T-helper 1 cell treated with Interleukin-12 subunit alpha and Interleukin-12 subunit beta and Interleukin-4 antibody, amounts not matched to agents 30 μg/mL and 1 μg/mL, for 36 hours (primary cell): ENCODE measurements around the gene EDN1.
"Not testable (repeated sequence)": the region's sequence is repeated elsewhere in the genome, so short reads cannot be mapped to it uniquely, and the experiment has no call there.

Experiments used
- H3K27ac Mint-ChIP-seq: one replicate; pipeline ENCODE4 v1.8.0; 2021; ENCODE audit warnings: mild to moderate bottlenecking, mixed read lengths
- H3K27me3 Mint-ChIP-seq: one replicate; pipeline ENCODE4 v1.8.0; 2021; ENCODE audit warnings: low read depth, mixed read lengths
- H3K36me3 Mint-ChIP-seq: one replicate; pipeline ENCODE4 v1.8.0; 2021; ENCODE audit warnings: low read depth, mixed read lengths
- H3K4me1 Mint-ChIP-seq: one replicate; pipeline ENCODE4 v1.8.0; 2021; ENCODE audit warnings: low read depth, mixed read lengths
- H3K4me3 Mint-ChIP-seq: one replicate; pipeline ENCODE4 v1.8.0; 2021; ENCODE audit warnings: mild to moderate bottlenecking, moderate library complexity, mixed read lengths
- H3K9me3 Mint-ChIP-seq: one replicate; pipeline ENCODE4 v1.8.0; 2021; ENCODE audit warnings: mixed read lengths

Gene EDN1

DNA sequence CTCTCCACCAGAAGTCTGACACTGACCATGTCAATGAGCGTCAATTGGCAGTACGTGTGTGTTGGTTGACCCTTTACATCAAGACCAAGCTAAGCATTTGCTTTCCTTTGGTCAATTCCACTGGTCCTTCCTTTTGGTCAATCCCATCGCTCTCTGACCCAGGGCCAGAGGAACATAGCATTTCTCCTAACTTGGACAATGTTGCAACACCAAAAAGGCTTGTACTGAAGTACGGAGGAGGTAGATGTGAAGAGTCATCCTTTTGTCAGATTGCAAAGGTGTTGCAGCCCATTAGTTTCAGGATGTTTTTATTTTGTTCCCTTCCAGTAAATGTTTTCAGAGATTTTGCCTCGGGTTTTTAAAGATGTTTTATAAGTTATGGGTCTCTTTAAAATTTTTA, 24.6 kb downstream of the EDN1 start:
- no peak overlapping the region for H3K4me3 Mint-ChIP-seq
- no peak overlapping the region for H3K27ac Mint-ChIP-seq
- H3K9me3 Mint-ChIP-seq: peaks cover 3% of the 10 kb centered on the region
- H3K4me1 Mint-ChIP-seq: no peaks in the 10 kb centered on the region
- no peaks in the 10 kb centered on the region for H3K27me3 Mint-ChIP-seq
- no peaks in the 10 kb centered on the region for H3K36me3 Mint-ChIP-seq

DNA sequence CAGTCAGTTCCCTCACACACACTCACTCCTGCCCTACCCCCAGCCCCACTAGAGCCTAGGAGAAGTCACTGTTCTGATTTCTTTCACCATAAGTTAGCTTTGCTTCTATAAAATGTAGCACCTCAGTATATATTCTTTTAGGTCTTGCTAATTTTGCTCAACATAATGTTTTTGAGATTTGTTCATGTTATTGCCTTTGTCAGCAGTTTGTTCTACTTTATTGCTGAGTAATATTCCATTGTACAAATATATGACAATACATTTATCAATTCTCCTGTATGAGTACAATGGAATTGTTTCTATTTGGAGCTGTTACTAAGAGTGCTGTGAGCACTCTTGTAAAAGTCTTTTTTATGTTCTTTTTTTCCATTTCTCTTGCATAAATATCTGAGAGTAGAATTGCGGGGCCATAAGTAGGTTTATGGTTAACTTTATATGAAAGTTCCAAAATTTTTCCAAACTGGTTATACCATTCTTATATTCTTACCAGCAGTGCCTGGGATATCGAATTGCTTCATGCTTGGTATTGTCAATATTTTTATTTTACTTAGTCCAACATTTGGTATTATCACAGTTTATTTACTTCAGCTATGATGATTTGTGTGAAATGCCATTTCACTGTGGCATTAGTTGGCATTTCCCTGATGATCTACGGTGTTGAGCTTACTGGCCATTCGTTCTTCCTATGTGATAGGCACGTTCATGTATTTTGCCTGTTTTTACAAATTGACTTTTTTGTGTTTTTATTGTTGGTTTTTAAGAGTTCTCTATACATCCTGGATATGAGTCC, 25.3 kb downstream of the EDN1 start:
- Mint-ChIP-seq H3K9me3 (peaks cover 3% of the 10 kb centered on the region), H3K4me1 (no peaks in the 10 kb centered on the region), H3K27ac (no peak overlapping the region), H3K36me3 (no peaks in the 10 kb centered on the region), H3K27me3 (no peaks in the 10 kb centered on the region), H3K4me3 (no peak overlapping the region)

DNA sequence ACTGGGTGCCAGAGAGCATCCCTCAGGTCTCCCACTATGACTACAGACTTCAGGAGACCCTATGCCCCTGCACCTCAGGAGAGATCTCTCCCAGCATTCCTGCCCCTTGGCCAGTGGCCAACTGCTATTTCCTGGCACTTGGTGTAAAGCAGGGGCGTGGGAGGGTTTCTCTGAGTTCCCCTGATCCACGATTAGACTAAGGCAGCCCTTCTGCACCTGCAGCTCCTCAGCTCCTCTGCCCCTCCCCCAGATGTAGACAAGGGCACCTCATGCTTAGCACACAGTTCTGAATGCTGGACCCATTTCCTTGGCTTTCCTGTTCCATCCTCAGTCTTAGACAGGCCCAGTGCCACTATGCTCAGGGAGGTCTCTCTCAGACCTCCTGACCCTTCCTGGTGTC, 28.6 kb downstream of the EDN1 start:
- H3K4me3 Mint-ChIP-seq: no peak overlapping the region
- no peak overlapping the region for H3K27ac Mint-ChIP-seq
- H3K36me3 Mint-ChIP-seq: no peaks in the 10 kb centered on the region
- H3K27me3 Mint-ChIP-seq: no peaks in the 10 kb centered on the region
- H3K9me3 Mint-ChIP-seq: peaks cover 3% of the 10 kb centered on the region
- no peaks in the 10 kb centered on the region for H3K4me1 Mint-ChIP-seq

DNA sequence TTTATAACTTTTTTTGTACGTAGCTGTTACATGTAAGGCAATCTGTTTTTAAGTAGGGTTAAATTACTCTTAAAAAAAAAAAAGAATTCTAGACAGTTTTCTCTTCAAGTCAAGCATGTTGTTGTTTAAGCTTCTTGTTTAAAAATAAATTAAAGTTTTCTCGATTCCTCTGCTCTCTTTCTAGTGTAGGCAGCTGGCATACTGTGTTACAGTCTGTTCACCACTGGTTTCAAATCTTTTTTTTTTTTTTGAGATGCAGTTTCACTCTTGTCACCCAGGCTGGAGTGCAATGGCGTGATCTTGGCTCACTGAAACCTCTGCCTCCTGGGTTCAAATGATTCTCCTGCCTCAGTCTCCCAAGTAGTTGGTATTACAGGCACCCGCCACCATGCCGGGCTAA, 29.9 kb downstream of the EDN1 start:
- H3K4me1 Mint-ChIP-seq, H3K27me3 Mint-ChIP-seq, H3K36me3 Mint-ChIP-seq: not testable (repeated sequence)

DNA sequence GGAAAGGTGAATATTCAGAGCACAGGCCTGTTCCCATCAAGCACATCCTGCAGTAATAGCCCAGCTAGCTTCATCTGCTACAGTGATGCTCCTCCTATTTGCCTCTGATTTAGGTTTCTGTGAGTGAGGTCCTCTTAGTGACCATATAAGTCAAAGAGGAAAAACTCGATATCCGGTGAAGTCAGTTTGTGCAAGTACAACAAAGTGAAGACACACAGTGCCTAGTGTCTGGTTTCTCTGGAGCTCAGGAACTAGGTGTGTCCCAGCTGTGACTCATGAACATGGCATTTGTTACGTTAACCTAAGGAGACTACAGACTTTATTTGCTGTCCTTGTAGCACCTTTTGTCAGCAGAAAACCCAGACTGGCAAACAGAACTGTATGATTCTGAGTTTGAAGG, 33.9 kb downstream of the EDN1 start:
- Mint-ChIP-seq H3K27me3 (no peaks in the 10 kb centered on the region), H3K36me3 (no peaks in the 10 kb centered on the region), H3K9me3 (no peaks in the 10 kb centered on the region), H3K27ac (no peak overlapping the region), H3K4me3 (no peak overlapping the region), H3K4me1 (no peaks in the 10 kb centered on the region)

More for the DNA sequence above, 29.9 kb downstream of the EDN1 start:
- not testable (repeated sequence) for H3K9me3 Mint-ChIP-seq, H3K4me3 Mint-ChIP-seq, H3K27ac Mint-ChIP-seq

DNA sequence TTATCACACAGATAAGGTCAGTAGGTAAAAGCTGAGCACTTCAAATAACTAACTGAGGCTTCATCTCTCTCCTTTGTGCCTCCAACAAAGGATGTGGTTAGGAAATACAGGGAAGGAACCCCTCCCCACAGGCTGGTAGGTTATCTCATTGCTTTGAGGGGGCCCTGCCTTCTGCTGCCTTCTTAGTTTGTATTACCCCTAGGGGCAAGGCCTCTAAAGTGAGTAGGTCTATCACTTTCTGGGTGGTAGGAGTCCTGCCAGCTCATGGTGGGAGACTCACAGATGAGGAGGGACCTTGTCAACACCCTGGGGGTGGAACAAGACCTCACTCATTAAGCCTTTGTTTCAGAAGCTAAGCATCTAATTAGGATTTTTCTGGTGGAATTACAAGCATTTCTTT, 34.6 kb downstream of the EDN1 start:
- H3K9me3 Mint-ChIP-seq: no peaks in the 10 kb centered on the region
- no peaks in the 10 kb centered on the region for H3K4me1 Mint-ChIP-seq
- no peak overlapping the region for H3K27ac Mint-ChIP-seq
- no peaks in the 10 kb centered on the region for H3K36me3 Mint-ChIP-seq
- H3K27me3 Mint-ChIP-seq: no peaks in the 10 kb centered on the region
- H3K4me3 Mint-ChIP-seq: no peak overlapping the region

DNA sequence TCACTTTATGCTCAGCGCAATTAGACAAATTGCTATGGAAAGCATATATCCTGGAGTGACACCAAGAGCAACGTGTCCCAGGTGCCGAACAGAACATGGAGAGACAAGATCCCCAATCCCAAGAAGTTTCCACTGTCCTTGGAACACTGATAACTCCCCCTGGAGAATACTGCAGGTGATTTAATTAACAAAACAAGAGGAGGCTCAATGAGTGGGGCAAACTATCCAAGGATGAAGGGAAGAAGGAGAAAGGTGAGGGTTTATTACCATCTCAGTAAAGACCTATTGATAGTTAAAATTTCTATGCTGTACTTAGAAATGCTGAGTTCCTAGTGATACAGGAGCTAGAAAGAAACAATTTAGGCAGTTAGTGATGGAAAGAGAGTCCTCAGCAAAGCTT, 35.7 kb downstream of the EDN1 start:
- Mint-ChIP-seq H3K4me3 (no peak overlapping the region), H3K4me1 (no peaks in the 10 kb centered on the region), H3K9me3 (no peaks in the 10 kb centered on the region), H3K27me3 (no peaks in the 10 kb centered on the region), H3K36me3 (no peaks in the 10 kb centered on the region), H3K27ac (no peak overlapping the region)

DNA sequence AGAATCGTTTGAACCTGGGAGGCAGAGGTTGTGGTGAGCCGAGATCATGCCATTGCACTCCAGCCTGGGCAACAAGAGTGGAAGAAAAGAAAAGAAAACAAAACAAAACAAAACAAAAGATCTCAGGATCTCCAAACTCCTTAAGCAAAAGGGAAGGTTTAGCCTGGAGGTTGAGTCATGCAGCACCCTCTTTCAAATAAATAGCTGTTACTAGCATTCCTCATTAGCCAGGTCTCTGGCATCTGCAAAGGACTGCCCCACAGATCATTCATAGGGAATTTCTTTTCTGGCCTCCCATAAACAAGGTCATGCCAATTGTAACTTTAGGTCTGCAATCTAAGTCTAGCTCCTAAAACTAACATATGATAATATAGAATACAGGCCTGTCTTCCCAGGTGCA, 37.2 kb downstream of the EDN1 start:
- H3K4me1 Mint-ChIP-seq: peaks cover under 1% of the 10 kb centered on the region
- no peak overlapping the region for H3K4me3 Mint-ChIP-seq
- H3K9me3 Mint-ChIP-seq: no peaks in the 10 kb centered on the region
- no peaks in the 10 kb centered on the region for H3K27me3 Mint-ChIP-seq
- H3K36me3 Mint-ChIP-seq: no peaks in the 10 kb centered on the region
- no peak overlapping the region for H3K27ac Mint-ChIP-seq

DNA sequence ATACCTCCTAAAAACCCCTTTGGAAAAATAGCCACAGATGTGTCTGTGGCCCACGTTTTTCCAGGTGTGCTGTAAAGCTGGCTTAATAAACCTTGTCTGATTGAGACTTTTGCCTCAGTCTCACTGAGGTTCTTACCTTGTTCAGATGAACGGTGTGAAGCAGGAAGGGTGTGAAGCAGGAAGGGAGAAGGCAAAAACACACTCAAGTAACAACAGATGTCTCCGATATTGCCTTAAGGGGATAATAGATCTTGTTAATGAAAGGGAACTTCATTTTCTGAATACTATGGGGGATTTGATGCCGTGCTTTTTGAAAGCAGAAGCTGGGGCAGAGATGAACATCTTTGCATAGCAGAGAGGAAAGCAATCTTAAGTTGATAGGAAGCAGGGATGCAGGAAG, 37.8 kb downstream of the EDN1 start:
- Mint-ChIP-seq H3K27ac (no peak overlapping the region), H3K27me3 (no peaks in the 10 kb centered on the region), H3K9me3 (no peaks in the 10 kb centered on the region), H3K4me3 (no peak overlapping the region), H3K4me1 (peaks cover 1% of the 10 kb centered on the region), H3K36me3 (no peaks in the 10 kb centered on the region)

DNA sequence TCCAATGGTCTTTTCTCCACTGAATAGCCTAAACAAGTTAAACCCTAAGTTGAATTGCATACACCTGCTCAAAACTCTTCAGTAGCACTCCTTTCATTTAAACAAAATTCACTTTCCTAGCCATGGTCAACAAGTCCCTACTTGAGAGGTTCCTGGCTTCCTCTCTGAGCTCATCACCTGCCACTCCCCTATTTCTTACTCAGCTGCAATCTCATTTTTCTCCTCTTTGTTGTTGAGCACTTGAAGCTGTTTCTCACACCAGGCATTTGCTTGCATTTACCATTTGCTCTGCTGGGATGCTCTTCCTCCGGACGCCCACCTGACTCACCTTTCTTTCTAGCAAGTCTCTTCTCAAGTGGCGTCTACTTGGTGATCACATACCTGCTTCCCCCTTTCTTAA, 38.5 kb downstream of the EDN1 start:
- Mint-ChIP-seq H3K9me3 (no peaks in the 10 kb centered on the region), H3K4me3 (no peak overlapping the region), H3K36me3 (no peaks in the 10 kb centered on the region), H3K27me3 (no peaks in the 10 kb centered on the region), H3K4me1 (peaks cover 1% of the 10 kb centered on the region), H3K27ac (no peak overlapping the region)

DNA sequence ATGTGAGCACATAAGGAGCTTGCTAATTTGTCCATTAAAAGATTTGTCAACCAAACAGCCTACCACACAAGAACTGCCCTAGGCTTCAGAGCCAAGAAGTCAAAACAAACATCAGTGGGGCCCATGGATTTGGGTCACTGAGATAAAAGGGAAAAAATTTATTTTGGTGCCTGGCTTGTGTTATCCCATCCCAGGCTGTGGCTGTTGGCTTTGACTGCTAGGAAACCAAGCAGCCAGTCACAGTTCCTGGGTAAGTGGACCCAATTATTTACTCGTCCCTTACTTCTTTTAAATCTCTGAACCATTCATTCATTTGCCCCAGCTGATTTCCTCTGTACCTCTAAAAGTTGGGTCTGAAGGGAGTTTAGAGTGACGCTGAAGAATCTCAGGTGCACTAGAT, 41.3 kb downstream of the EDN1 start:
- no peaks in the 10 kb centered on the region for H3K27me3 Mint-ChIP-seq
- H3K4me3 Mint-ChIP-seq: no peak overlapping the region
- H3K36me3 Mint-ChIP-seq: no peaks in the 10 kb centered on the region
- H3K4me1 Mint-ChIP-seq: peaks cover 1% of the 10 kb centered on the region
- no peak overlapping the region for H3K27ac Mint-ChIP-seq
- no peaks in the 10 kb centered on the region for H3K9me3 Mint-ChIP-seq

DNA sequence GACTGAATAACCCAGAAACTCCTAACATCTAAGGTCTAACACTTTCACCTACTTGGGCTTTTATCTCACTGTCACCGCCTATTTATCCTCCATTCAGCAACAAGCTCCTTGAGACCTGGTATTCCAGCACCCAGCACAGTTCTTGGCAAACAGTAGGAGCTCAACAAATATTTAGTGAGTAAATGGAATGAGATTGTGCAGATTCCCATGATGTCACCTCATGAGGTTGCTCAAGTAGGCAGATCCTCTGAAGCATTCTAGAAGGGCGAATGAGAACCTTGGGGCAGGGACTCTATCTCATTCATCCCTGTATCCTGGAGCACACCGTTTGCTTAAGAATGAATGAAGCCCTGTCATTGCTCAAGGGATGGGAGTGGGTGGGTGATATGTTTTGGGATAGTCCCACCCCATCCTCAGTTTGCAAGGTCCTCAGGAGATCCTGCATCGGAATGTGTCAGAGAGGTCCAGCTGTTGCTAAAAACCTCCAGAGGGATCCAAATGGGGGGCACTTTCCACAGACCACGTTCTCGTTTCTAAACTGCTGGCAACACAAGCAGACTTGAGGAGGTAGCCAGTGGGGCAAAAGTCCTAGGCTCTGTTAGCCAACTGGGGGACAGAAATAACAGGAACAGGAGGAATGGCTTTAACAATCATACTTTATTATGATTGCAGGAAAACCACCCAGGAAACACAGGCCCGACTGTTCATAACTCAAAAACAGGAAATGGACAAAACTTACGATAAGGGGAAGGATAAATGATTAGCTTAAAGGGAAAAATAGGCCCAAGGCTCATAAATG, 42.0 kb downstream of the EDN1 start:
- H3K4me3 Mint-ChIP-seq: no peak overlapping the region
- H3K27me3 Mint-ChIP-seq: no peaks in the 10 kb centered on the region
- peaks cover 1% of the 10 kb centered on the region for H3K4me1 Mint-ChIP-seq
- H3K36me3 Mint-ChIP-seq: no peaks in the 10 kb centered on the region
- no peaks in the 10 kb centered on the region for H3K9me3 Mint-ChIP-seq
- no peak overlapping the region for H3K27ac Mint-ChIP-seq

DNA sequence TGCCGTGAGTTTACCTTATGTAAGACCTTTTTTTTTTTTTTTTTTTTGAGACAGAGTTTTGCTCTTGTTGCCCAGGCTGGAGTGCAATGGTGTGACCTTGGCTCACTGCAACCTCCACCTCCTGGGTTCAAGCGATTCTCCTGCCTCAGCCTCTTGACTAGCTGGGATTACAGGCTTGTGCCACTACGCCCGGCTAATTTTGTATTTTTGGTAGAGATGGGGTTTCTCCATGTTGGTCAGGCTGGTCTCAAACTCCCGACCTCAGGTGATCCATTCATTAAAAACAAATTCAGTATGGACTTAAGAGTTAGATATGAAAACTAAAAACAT, 42.6 kb downstream of the EDN1 start:
- H3K36me3 Mint-ChIP-seq, H3K9me3 Mint-ChIP-seq, H3K4me1 Mint-ChIP-seq, H3K4me3 Mint-ChIP-seq, H3K27ac Mint-ChIP-seq, H3K27me3 Mint-ChIP-seq: not testable (repeated sequence)

DNA sequence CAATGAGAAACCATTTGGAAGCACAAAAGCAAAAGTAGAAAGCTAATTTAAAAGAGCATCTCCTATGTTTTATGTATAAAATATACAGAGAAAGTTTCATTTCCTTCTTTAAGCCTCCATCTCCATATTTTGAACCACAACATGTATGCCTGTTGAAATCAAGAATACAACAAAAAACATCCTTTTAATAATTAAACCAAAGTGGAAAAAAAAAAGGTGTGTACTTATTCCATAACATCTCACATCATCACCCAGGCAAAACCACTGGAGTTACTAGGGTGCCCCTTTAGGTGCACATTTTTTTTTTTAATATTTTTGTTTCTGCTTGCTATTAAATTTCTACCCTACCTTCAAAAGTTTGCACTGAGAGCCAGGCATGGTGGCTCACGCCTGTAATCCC, 43.0 kb downstream of the EDN1 start:
- Mint-ChIP-seq H3K36me3 (no peaks in the 10 kb centered on the region), H3K9me3 (no peaks in the 10 kb centered on the region), H3K27me3 (no peaks in the 10 kb centered on the region), H3K27ac (no peak overlapping the region), H3K4me1 (peaks cover 1% of the 10 kb centered on the region), H3K4me3 (no peak overlapping the region)

DNA sequence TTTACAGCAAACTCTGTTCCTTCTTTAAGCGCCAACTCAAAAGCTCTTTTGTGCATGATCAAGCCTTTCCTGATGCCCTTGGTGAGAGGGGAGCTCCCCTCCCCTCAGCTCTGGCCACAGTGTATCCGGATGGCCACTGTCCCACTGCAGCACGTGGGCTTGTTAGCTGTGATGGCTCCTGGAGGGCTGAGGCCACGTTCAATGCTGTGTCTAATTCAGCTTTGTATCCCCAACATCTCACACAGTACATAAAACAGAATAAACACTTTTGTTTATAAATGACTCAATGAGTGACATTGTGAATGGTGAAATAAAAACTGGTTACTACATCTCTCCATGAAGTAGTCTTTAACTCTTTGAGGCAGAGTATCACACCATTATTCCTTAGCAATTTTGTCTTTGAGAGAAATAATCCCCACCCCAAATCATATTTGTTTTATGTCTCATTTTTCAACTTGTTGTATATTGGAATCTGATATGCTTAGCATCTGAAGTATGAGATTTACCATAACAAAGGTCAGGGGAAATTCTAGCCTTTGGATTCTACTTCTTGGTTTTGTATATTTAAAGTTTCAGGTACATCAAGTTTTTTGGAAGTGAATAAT, 44.5 kb downstream of the EDN1 start:
- no peaks in the 10 kb centered on the region for H3K27me3 Mint-ChIP-seq
- H3K9me3 Mint-ChIP-seq: no peaks in the 10 kb centered on the region
- no peak overlapping the region for H3K4me3 Mint-ChIP-seq
- no peaks in the 10 kb centered on the region for H3K36me3 Mint-ChIP-seq
- no peak overlapping the region for H3K27ac Mint-ChIP-seq
- H3K4me1 Mint-ChIP-seq: peaks cover 1% of the 10 kb centered on the region
